ENCODE results near the gene TMEM144.

The TMEM144 gene

GRCh38 chr4:158209825-158210807 lies at the start of gene TMEM144:
TSS of gene TMEM144 (plus strand) at chr4:158210486. CDS start at chr4:158212668, 2,182 bp downstream.
- DNase-seq, result no peak

- no peak for DNase-seq
Observed at GRCh38 chr4:158161551-158162354, 48.5 kb upstream of the TMEM144 start.

- DNase-seq, result no peak
Observed at GRCh38 chr4:158162631-158163030, 47.7 kb upstream of the TMEM144 start.

- no peak for DNase-seq
Observed at GRCh38 chr4:158163941-158164767, 46.1 kb upstream of the TMEM144 start.

GRCh38 chr4:158164768-158165213 lies 45.5 kb upstream of the TMEM144 start:
- DNase-seq, result no peak

- DNase-seq, result no peak
Observed at GRCh38 chr4:158166701-158167100, 43.6 kb upstream of the TMEM144 start.

GRCh38 chr4:158168606-158169005 lies 41.7 kb upstream of the TMEM144 start:
- no peak for DNase-seq

GRCh38 chr4:158169506-158169905 lies 40.8 kb upstream of the TMEM144 start:
- no peak for DNase-seq

GRCh38 chr4:158169931-158170690 lies 40.2 kb upstream of the TMEM144 start:
- no peak for DNase-seq

- no peak for DNase-seq
Observed at GRCh38 chr4:158170691-158171561, 39.4 kb upstream of the TMEM144 start.

GRCh38 chr4:158172261-158173258 lies 37.7 kb upstream of the TMEM144 start, which contains the start of gene GASK1B:
TSS of gene GASK1B (minus strand) at chr4:158173025. CDS start at chr4:158171375, 1,650 bp downstream.
- no peak for DNase-seq

GRCh38 chr4:158176108-158176507 lies 34.2 kb upstream of the TMEM144 start:
- no peak for DNase-seq

GRCh38 chr4:158176776-158177175 lies 33.5 kb upstream of the TMEM144 start:
- DNase-seq, result no peak

- DNase-seq, result no peak
Observed at GRCh38 chr4:158179465-158179864, 30.8 kb upstream of the TMEM144 start.

- no peak for DNase-seq
Observed at GRCh38 chr4:158181906-158182305, 28.4 kb upstream of the TMEM144 start.

GRCh38 chr4:158182736-158183135 lies 27.6 kb upstream of the TMEM144 start:
- DNase-seq, result no peak

GRCh38 chr4:158186815-158187214 lies 23.5 kb upstream of the TMEM144 start:
- DNase-seq, result no peak

GRCh38 chr4:158189422-158189821 lies 20.9 kb upstream of the TMEM144 start:
- no peak for DNase-seq

GRCh38 chr4:158190718-158191117 lies 19.6 kb upstream of the TMEM144 start:
- DNase-seq, result no peak
